ENCODE measurements around the gene GALNT13. TPM values are rescaled to one million over a fixed set of nuclear protein-coding genes. Genes with fewer than 3 reads are reported as not detected.

The GALNT13 gene
- total RNA-seq, 2 experiments from 2014 or later = 0.55 to 0.61 TPM

- POLR2A ChIA-PET = no interaction called here
- Mint-ChIP-seq H3K4me1 (ENCODE audit: low read depth) (no peaks in the 10 kb centered on the region), H3K9me3 (ENCODE audit: insufficient read depth) (no peaks in the 10 kb centered on the region), H3K4me3 (no peak overlapping the region), H3K27me3 (ENCODE audit: low read depth) (no peaks in the 10 kb centered on the region), H3K27ac (no peak overlapping the region), H3K36me3 (ENCODE audit: low read depth) (no peaks in the 10 kb centered on the region)
- CTCF ChIA-PET = no interaction called here
- DNase-seq (no peak), ATAC-seq (no peak)
These were observed 9.2 kb downstream of the GALNT13 start for GRCh38 chr2:153880926-153881325.

- no peaks in the 10 kb centered on the region for H3K27me3 Mint-ChIP-seq (ENCODE audit: low read depth)
- CTCF ChIA-PET = no interaction called here
- POLR2A ChIA-PET = no interaction called here
- no peaks in the 10 kb centered on the region for H3K9me3 Mint-ChIP-seq (ENCODE audit: insufficient read depth)
- no peak overlapping the region for H3K4me3 Mint-ChIP-seq
- no peak overlapping the region for H3K27ac Mint-ChIP-seq
- no peak for DNase-seq
- no peaks in the 10 kb centered on the region for H3K36me3 Mint-ChIP-seq (ENCODE audit: low read depth)
- H3K4me1 Mint-ChIP-seq (ENCODE audit: low read depth) = no peaks in the 10 kb centered on the region
- ATAC-seq = no peak
These were observed 15.1 kb downstream of the GALNT13 start for GRCh38 chr2:153886833-153887232.

GRCh38 chr2:153890576-153890975 lies 18.9 kb downstream of the GALNT13 start:
- ATAC-seq = no peak
- ChIA-PET CTCF (no interaction called here), POLR2A (no interaction called here)
- no peak overlapping the region for H3K4me3 Mint-ChIP-seq
- H3K36me3 Mint-ChIP-seq (ENCODE audit: low read depth) = no peaks in the 10 kb centered on the region
- DNase-seq = no peak
- no peaks in the 10 kb centered on the region for H3K9me3 Mint-ChIP-seq (ENCODE audit: insufficient read depth)
- H3K4me1 Mint-ChIP-seq (ENCODE audit: low read depth) = no peaks in the 10 kb centered on the region
- no peaks in the 10 kb centered on the region for H3K27me3 Mint-ChIP-seq (ENCODE audit: low read depth)
- no peak overlapping the region for H3K27ac Mint-ChIP-seq

GRCh38 chr2:153891051-153891450 lies 19.3 kb downstream of the GALNT13 start:
- Mint-ChIP-seq H3K27me3 (ENCODE audit: low read depth) (no peaks in the 10 kb centered on the region), H3K36me3 (ENCODE audit: low read depth) (no peaks in the 10 kb centered on the region), H3K9me3 (ENCODE audit: insufficient read depth) (no peaks in the 10 kb centered on the region), H3K27ac (no peak overlapping the region), H3K4me1 (ENCODE audit: low read depth) (no peaks in the 10 kb centered on the region), H3K4me3 (no peak overlapping the region)
- ChIA-PET POLR2A (no interaction called here), CTCF (no interaction called here)
- DNase-seq = no peak
- no peak for ATAC-seq

- no peak for ATAC-seq
- POLR2A ChIA-PET = no interaction called here
- no peak overlapping the region for H3K4me3 Mint-ChIP-seq
- no peak overlapping the region for H3K27ac Mint-ChIP-seq
- no peaks in the 10 kb centered on the region for H3K27me3 Mint-ChIP-seq (ENCODE audit: low read depth)
- H3K36me3 Mint-ChIP-seq (ENCODE audit: low read depth) = no peaks in the 10 kb centered on the region
- CTCF ChIA-PET = no interaction called here
- no peaks in the 10 kb centered on the region for H3K4me1 Mint-ChIP-seq (ENCODE audit: low read depth)
- H3K9me3 Mint-ChIP-seq (ENCODE audit: insufficient read depth) = peaks cover 10% of the 10 kb centered on the region
- no peak for DNase-seq
These were observed 41.2 kb downstream of the GALNT13 start for GRCh38 chr2:153912798-153913396.

- no peaks in the 10 kb centered on the region for H3K36me3 Mint-ChIP-seq (ENCODE audit: low read depth)
- H3K9me3 Mint-ChIP-seq (ENCODE audit: insufficient read depth) = no peaks in the 10 kb centered on the region
- no peak overlapping the region for H3K27ac Mint-ChIP-seq
- H3K4me1 Mint-ChIP-seq (ENCODE audit: low read depth) = no peaks in the 10 kb centered on the region
- ATAC-seq (no peak), DNase-seq (no peak)
- ChIA-PET POLR2A (no interaction called here), CTCF (no interaction called here)
- H3K4me3 Mint-ChIP-seq = no peak overlapping the region
- H3K27me3 Mint-ChIP-seq (ENCODE audit: low read depth) = no peaks in the 10 kb centered on the region
These were observed 45.8 kb downstream of the GALNT13 start for GRCh38 chr2:153917570-153917969.

GRCh38 chr2:153935511-153935910 lies 63.8 kb downstream of the GALNT13 start:
- POLR2A ChIA-PET = no interaction called here
- H3K4me1 Mint-ChIP-seq (ENCODE audit: low read depth) = no peaks in the 10 kb centered on the region
- no peak overlapping the region for H3K27ac Mint-ChIP-seq
- CTCF ChIA-PET = no interaction called here
- no peak overlapping the region for H3K4me3 Mint-ChIP-seq
- no peak for ATAC-seq
- H3K27me3 Mint-ChIP-seq (ENCODE audit: low read depth) = no peaks in the 10 kb centered on the region
- DNase-seq = no peak
- H3K9me3 Mint-ChIP-seq (ENCODE audit: insufficient read depth) = no peaks in the 10 kb centered on the region
- H3K36me3 Mint-ChIP-seq (ENCODE audit: low read depth) = no peaks in the 10 kb centered on the region

GRCh38 chr2:153939124-153939796 lies 67.5 kb downstream of the GALNT13 start:
- Mint-ChIP-seq H3K27me3 (ENCODE audit: low read depth) (no peaks in the 10 kb centered on the region), H3K27ac (no peak overlapping the region), H3K4me3 (no peak overlapping the region), H3K9me3 (ENCODE audit: insufficient read depth) (no peaks in the 10 kb centered on the region), H3K36me3 (ENCODE audit: low read depth) (no peaks in the 10 kb centered on the region), H3K4me1 (ENCODE audit: low read depth) (no peaks in the 10 kb centered on the region)
- no peak for ATAC-seq
- ChIA-PET POLR2A (no interaction called here), CTCF (no interaction called here)
- DNase-seq = no peak

- no peaks in the 10 kb centered on the region for H3K36me3 Mint-ChIP-seq (ENCODE audit: low read depth)
- no peak overlapping the region for H3K4me3 Mint-ChIP-seq
- ATAC-seq (no peak), DNase-seq (no peak)
- CTCF ChIA-PET = no interaction called here
- no peak overlapping the region for H3K27ac Mint-ChIP-seq
- H3K27me3 Mint-ChIP-seq (ENCODE audit: low read depth) = no peaks in the 10 kb centered on the region
- no peaks in the 10 kb centered on the region for H3K9me3 Mint-ChIP-seq (ENCODE audit: insufficient read depth)
- POLR2A ChIA-PET = no interaction called here
- H3K4me1 Mint-ChIP-seq (ENCODE audit: low read depth) = no peaks in the 10 kb centered on the region
These were observed 68.8 kb downstream of the GALNT13 start for GRCh38 chr2:153940511-153940910.

- no peak for DNase-seq
- ATAC-seq = no peak
- no peak overlapping the region for H3K27ac Mint-ChIP-seq
- H3K27me3 Mint-ChIP-seq (ENCODE audit: low read depth) = no peaks in the 10 kb centered on the region
- H3K4me3 Mint-ChIP-seq = no peak overlapping the region
- ChIA-PET CTCF (no interaction called here), POLR2A (no interaction called here)
- H3K4me1 Mint-ChIP-seq (ENCODE audit: low read depth) = no peaks in the 10 kb centered on the region
- peaks cover 5% of the 10 kb centered on the region for H3K9me3 Mint-ChIP-seq (ENCODE audit: insufficient read depth)
- H3K36me3 Mint-ChIP-seq (ENCODE audit: low read depth) = no peaks in the 10 kb centered on the region
These were observed 73.1 kb downstream of the GALNT13 start for GRCh38 chr2:153944800-153945199.

GRCh38 chr2:153946036-153946435 lies 74.3 kb downstream of the GALNT13 start:
- POLR2A ChIA-PET = no interaction called here
- no peak for ATAC-seq
- peaks cover 5% of the 10 kb centered on the region for H3K9me3 Mint-ChIP-seq (ENCODE audit: insufficient read depth)
- no peaks in the 10 kb centered on the region for H3K27me3 Mint-ChIP-seq (ENCODE audit: low read depth)
- CTCF ChIA-PET = no interaction called here
- no peak for DNase-seq
- H3K36me3 Mint-ChIP-seq (ENCODE audit: low read depth) = no peaks in the 10 kb centered on the region
- no peaks in the 10 kb centered on the region for H3K4me1 Mint-ChIP-seq (ENCODE audit: low read depth)
- H3K4me3 Mint-ChIP-seq = no peak overlapping the region
- no peak overlapping the region for H3K27ac Mint-ChIP-seq

GRCh38 chr2:153953761-153954160 lies 82.0 kb downstream of the GALNT13 start:
- POLR2A ChIA-PET = no interaction called here
- Mint-ChIP-seq H3K27ac (no peak overlapping the region), H3K9me3 (ENCODE audit: insufficient read depth) (peaks cover 3% of the 10 kb centered on the region), H3K4me1 (ENCODE audit: low read depth) (no peaks in the 10 kb centered on the region), H3K4me3 (no peak overlapping the region), H3K27me3 (ENCODE audit: low read depth) (no peaks in the 10 kb centered on the region), H3K36me3 (ENCODE audit: low read depth) (no peaks in the 10 kb centered on the region)
- CTCF ChIA-PET = no interaction called here
- DNase-seq = no peak
- ATAC-seq = no peak

- CTCF ChIA-PET = no interaction called here
- no peaks in the 10 kb centered on the region for H3K36me3 Mint-ChIP-seq (ENCODE audit: low read depth)
- ATAC-seq = no peak
- no peak overlapping the region for H3K4me3 Mint-ChIP-seq
- no peaks in the 10 kb centered on the region for H3K27me3 Mint-ChIP-seq (ENCODE audit: low read depth)
- no peak overlapping the region for H3K27ac Mint-ChIP-seq
- H3K9me3 Mint-ChIP-seq (ENCODE audit: insufficient read depth) = peaks cover 13% of the 10 kb centered on the region
- no peak for DNase-seq
- no peaks in the 10 kb centered on the region for H3K4me1 Mint-ChIP-seq (ENCODE audit: low read depth)
- POLR2A ChIA-PET = no interaction called here
These were observed 91.5 kb downstream of the GALNT13 start for GRCh38 chr2:153963256-153963655.
